PC-3 (cell line): ENCODE measurements around the gene HSD17B7. TPM values are rescaled to one million over a fixed set of nuclear protein-coding genes. Genes with fewer than 3 reads are reported as not detected.
A peak's percentile ranks its signal among the peaks of the same experiment; 100 is the strongest.

Experiments used
- ATAC-seq: fragments of 200-7000 bp; cut with Tn5 transposase; 2 replicates; pipeline ENCODE4 v1.9.1; 2020; ENCODE audit warnings: mild to moderate bottlenecking, moderate library complexity
- BruUV-seq: library from RNA; stranded (reverse); fragments of 400-500 nt; replicated peaks from 2 replicates; lab custom pipeline; 2021; lab: Mats Ljungman, UMichigan
- CTCF ChIA-PET: fragments of 300-600 bp; sonication (Branson Sonifier 250); formaldehyde crosslinking; loops from one replicate; lab custom pipeline; 2022; ENCODE audit warnings: antibody characterized with exemption; lab: Charles Lee
- POLR2A ChIA-PET: fragments of 300-600 bp; sonication (Branson Sonifier 250); formaldehyde crosslinking; loops from one replicate; lab custom pipeline; 2022; ENCODE audit warnings: antibody characterized with exemption; ENCODE audit not compliant: unreplicated experiment; lab: Charles Lee
- DNase-seq: peaks from one replicate; pipeline ENCODE4 v3.0.0-alpha.2; 2015
- H2AFZ ChIP-seq: fragments of 300-600 bp; sonication (generic); 2 replicates; pipeline ENCODE4 v1.6.0; 2016; ENCODE audit warnings: antibody characterized with exemption, low read length
- H3F3A ChIP-seq: fragments of 300-600 bp; sonication (generic); one replicate; pipeline ENCODE4 v1.6.0; 2017; ENCODE audit warnings: antibody characterized with exemption, low read length, control low read depth, mild to moderate bottlenecking; ENCODE audit not compliant: unreplicated experiment
- H3K27ac ChIP-seq: fragments of 300-600 bp; sonication (generic); 2 replicates; pipeline ENCODE4 v1.5.1; 2016; ENCODE audit warnings: mild to moderate bottlenecking, low read length
- H3K27me3 ChIP-seq: fragments of 300-600 bp; sonication (generic); 2 replicates; pipeline ENCODE4 v1.6.1; 2016; ENCODE audit warnings: low read length, mixed read lengths
- H3K36me3 ChIP-seq: fragments of 300-600 bp; sonication (generic); 2 replicates; pipeline ENCODE4 v1.6.1; 2016; ENCODE audit warnings: low read depth, mixed run types, low read length, mixed read lengths
- H3K4me1 ChIP-seq: fragments of 300-600 bp; sonication (generic); 2 replicates; pipeline ENCODE4 v1.5.1; 2016; ENCODE audit warnings: low read length; ENCODE audit not compliant: insufficient read depth
- H3K4me2 ChIP-seq: fragments of 300-600 bp; sonication (generic); 2 replicates; pipeline ENCODE4 v1.6.0; 2016; ENCODE audit warnings: low read length
- H3K4me3 ChIP-seq: fragments of 300-600 bp; sonication (generic); 2 replicates; pipeline ENCODE4 v1.5.1; 2016; ENCODE audit warnings: mild to moderate bottlenecking, low read length, mixed read lengths
- H3K79me2 ChIP-seq: fragments of 300-600 bp; sonication (generic); 2 replicates; pipeline ENCODE4 v1.6.1; 2017; ENCODE audit warnings: low read length, mixed read lengths
- H3K9ac ChIP-seq: fragments of 300-600 bp; sonication (generic); 2 replicates; pipeline ENCODE4 v1.6.0; 2016; ENCODE audit warnings: mild to moderate bottlenecking, low read length
- H3K9me2 ChIP-seq: fragments of 300-600 bp; sonication (generic); replicated peaks from 2 replicates; pipeline ENCODE4 v1.6.1; 2016; ENCODE audit warnings: mixed run types, low read length, mixed read lengths
- H3K9me3 ChIP-seq: fragments of 300-600 bp; sonication (generic); 2 replicates; pipeline ENCODE4 v1.6.1; 2016; ENCODE audit warnings: low read length, mixed read lengths
- H4K20me1 ChIP-seq: fragments of 300-600 bp; sonication (generic); 2 replicates; pipeline ENCODE4 v1.6.1; 2016; ENCODE audit warnings: low read length, mixed read lengths
- EZH2 ChIP-seq: fragments of 300-600 bp; sonication (generic); IDR thresholded peaks from one replicate; pipeline ENCODE4 v1.6.1; 2017; ENCODE audit warnings: antibody characterized with exemption, mild to moderate bottlenecking, low read length; ENCODE audit not compliant: unreplicated experiment
- EZH2phosphoT487 ChIP-seq: fragments of 300-600 bp; sonication (generic); IDR thresholded peaks from 2 replicates; pipeline ENCODE4 v1.6.1; 2018; ENCODE audit warnings: mild to moderate bottlenecking, antibody characterized with exemption, low read length, borderline replicate concordance
- intact Hi-C: fragments of 100-400 bp; cut with micrococcal nuclease; formaldehyde crosslinking; loops from 2 replicates; pipeline ENCODE4 v1.9.0; 2023
- total RNA-seq: library from RNA; depleted of rRNA; stranded (reverse); fragments of >200 nt; gene quantifications from 2 replicates; pipeline ENCODE4 v1.2.3, GENCODE V29; 2014
- TF ChIP-seq, protein P1 (sequence below): fragments of 300-600 bp; sonication (generic); conservative IDR thresholded peaks from 2 replicates; pipeline ENCODE4 v1.5.1; 2017; ENCODE audit warnings: antibody characterized with exemption, low read depth, mild to moderate bottlenecking, low read length

The HSD17B7 gene
- total RNA-seq, 1 experiment from 2014 or later = 28.4 TPM

- peak; percentile 93 for DNase-seq
Observed at GRCh38 chr1:162854245-162854882, 63.9 kb downstream of the HSD17B7 start.

DNA sequence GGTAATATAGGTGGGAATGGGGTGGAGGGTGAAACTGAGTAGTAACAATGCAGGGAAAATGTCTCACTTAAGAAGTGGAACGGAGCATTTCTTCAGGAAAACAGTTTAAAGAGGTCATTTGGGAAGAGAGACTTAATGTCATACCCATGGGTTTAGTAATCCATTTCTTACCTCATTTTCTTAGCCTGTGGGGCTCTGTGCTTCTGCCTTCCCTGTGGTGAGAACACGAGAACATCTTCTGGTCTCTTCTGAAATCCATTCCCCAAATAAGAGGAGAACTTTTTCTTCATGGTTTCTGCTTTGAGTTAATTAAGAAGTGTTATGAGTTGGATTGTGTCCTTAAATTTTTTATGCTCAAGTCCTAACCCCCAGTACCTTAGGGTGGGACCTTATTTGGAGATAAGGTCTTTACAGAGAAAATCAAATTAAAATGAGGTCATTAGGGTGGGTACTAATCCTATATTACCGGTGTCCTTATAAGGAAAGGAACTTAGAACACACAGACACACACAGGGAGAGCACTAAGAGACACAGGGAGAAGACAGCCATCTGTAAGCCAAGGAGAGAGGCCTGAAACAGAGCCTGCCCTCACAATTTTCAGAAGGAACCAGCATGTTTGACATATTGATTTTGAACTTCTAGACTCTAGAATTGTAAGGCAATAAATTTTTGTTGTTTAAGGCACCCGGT lies 65.1 kb downstream of the HSD17B7 start:
- H3K9ac ChIP-seq = peak overlapping the region; percentile 49
- BruUV-seq = no TSS peak
- H3F3A ChIP-seq = peaks cover 3% of the 10 kb centered on the region
- H3K9me2 ChIP-seq = no peaks in the 10 kb centered on the region
- H3K4me3 ChIP-seq = peak overlapping the region; percentile 4; the same call in 1 of the 2 replicates
- no peaks in the 10 kb centered on the region for H3K79me2 ChIP-seq
- DNase-seq (peak; percentile 33), ATAC-seq (peak; percentile 42)
- ChIA-PET POLR2A (no interaction called here), CTCF (interaction anchor here (1.8 kb wide), 1 partner anchor 18 kb away, joined by 8 read pairs; no protein-coding TSS in a partner anchor)
- peak overlapping the region; percentile 81 for H3K27ac ChIP-seq
- no peaks in the 10 kb centered on the region for H3K36me3 ChIP-seq
- intact Hi-C loops = loop anchor here (1.0 to 5.0 kb wide), 3 partner anchors 51 to 459 kb away; no protein-coding TSS in a partner anchor
- no peaks in the 10 kb centered on the region for H3K9me3 ChIP-seq
- peak overlapping the region; percentile 63 for H3K4me2 ChIP-seq
- H4K20me1 ChIP-seq = no peaks in the 10 kb centered on the region
- no peak overlapping the region for H2AFZ ChIP-seq
- H3K27me3 ChIP-seq = no peaks in the 10 kb centered on the region
- peaks cover 49% of the 10 kb centered on the region for H3K4me1 ChIP-seq
- TF ChIP-seq EZH2 (no peak), EZH2phosphoT487 (no peak)
- TF ChIP-seq, protein P1, sequence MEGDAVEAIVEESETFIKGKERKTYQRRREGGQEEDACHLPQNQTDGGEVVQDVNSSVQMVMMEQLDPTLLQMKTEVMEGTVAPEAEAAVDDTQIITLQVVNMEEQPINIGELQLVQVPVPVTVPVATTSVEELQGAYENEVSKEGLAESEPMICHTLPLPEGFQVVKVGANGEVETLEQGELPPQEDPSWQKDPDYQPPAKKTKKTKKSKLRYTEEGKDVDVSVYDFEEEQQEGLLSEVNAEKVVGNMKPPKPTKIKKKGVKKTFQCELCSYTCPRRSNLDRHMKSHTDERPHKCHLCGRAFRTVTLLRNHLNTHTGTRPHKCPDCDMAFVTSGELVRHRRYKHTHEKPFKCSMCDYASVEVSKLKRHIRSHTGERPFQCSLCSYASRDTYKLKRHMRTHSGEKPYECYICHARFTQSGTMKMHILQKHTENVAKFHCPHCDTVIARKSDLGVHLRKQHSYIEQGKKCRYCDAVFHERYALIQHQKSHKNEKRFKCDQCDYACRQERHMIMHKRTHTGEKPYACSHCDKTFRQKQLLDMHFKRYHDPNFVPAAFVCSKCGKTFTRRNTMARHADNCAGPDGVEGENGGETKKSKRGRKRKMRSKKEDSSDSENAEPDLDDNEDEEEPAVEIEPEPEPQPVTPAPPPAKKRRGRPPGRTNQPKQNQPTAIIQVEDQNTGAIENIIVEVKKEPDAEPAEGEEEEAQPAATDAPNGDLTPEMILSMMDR = no peak

More at GRCh38 chr1:162854245-162854882, 63.9 kb downstream of the HSD17B7 start:
- H2AFZ ChIP-seq = peak overlapping the region; percentile 19; the same call in 1 of the 2 replicates
- CTCF ChIA-PET = interaction anchor here (0.5 to 2.2 kb wide), 4 partner anchors 20 to 314 kb away, joined by 3 to 21 read pairs (median 10); partner anchors contain the start of gene RGS4
- no TSS peak for BruUV-seq
- no peaks in the 10 kb centered on the region for H3K9me2 ChIP-seq
- intact Hi-C loops = loop anchor here (1.0 to 2.0 kb wide), 5 partner anchors 20 to 460 kb away; partner anchors contain the start of gene RGS4
- H3K9ac ChIP-seq = no peak overlapping the region; the same call in 1 of the 2 replicates
- TF ChIP-seq, protein P1 = peak; percentile 97
- TF ChIP-seq EZH2phosphoT487 (no peak), EZH2 (no peak)
- H3K4me1 ChIP-seq = peaks cover 49% of the 10 kb centered on the region
- H3K79me2 ChIP-seq = no peaks in the 10 kb centered on the region
- H3K27ac ChIP-seq = peak overlapping the region; percentile 81
- H3K4me2 ChIP-seq = no peak overlapping the region
- no peak overlapping the region for H3K4me3 ChIP-seq
- no peaks in the 10 kb centered on the region for H3K9me3 ChIP-seq
- peaks cover 3% of the 10 kb centered on the region for H3F3A ChIP-seq
- POLR2A ChIA-PET = no interaction called here
- no peaks in the 10 kb centered on the region for H4K20me1 ChIP-seq
- H3K27me3 ChIP-seq = no peaks in the 10 kb centered on the region
- peak; percentile 52 for ATAC-seq
- no peaks in the 10 kb centered on the region for H3K36me3 ChIP-seq
